Measurements from ENCODE around the gene ZIC1.

- TF ChIP-seq CTCF (IDR thresholded peaks at IDR 0.05): no peak
- TF ChIP-seq POLR2A (IDR thresholded peaks at IDR 0.05): no peak
These were observed 7.0 kb upstream of the ZIC1 start for GRCh38 chr3:147402159-147402558.
